ENCODE data around the gene KCNJ12. TPM values are rescaled to one million over a fixed set of nuclear protein-coding genes. Genes with fewer than 3 reads are reported as not detected.
"Not testable (repeated sequence)": the region's sequence is repeated elsewhere in the genome, so short reads cannot be mapped to it uniquely, and the experiment has no call there.

Gene KCNJ12
- total and polyA plus RNA-seq, 4 donors = 0.67 to 6.6 (median 2.5) TPM

DNA sequence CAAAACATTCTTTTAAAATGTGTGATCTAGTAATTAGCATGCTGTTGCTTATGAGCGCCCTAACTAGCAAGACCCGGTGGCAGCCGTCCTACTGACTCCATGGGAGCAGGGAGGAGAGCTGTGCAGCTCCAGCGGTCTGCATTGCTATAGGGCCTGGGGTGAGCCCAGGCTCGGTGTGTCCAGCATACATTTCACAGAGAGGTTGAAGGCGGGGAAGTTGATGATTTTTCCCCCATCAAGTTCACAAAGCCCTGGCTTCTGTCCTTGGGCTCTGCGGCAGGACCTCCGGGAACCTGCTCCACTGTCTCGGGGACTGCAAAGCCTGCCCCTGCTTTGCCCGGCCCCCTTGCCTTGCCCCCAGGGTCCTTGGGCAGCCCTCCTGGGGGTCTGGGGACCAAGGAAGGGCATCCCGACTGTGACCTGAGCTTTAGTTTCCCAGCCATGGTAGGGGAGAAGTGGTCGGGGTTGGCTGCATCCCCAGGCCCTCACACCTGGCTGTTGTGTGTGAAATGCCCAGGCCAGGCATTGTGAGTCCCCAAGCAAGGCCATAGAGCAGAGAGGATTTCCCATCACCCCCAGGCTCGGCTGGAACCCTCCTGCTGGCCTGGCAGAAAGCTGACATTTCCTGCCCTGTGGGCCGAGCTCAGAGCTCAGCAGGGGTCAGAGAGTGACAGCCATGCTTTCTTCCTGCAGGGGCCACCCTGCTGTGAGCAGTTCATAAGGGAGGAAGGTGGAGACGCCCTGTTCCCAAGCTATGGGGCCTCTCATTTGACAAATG is 24.8 kb downstream of the KCNJ12 start:
- Histone ChIP-seq H3K4me1 (ENCODE audit: control insufficient read depth in 5 of 5, insufficient read depth in 5 of 5, low read length in 5 of 5) (peaks cover 0 to 14% (median 0%) of the 10 kb centered on the region in 5 donors), H3K4me3 (no peak overlapping the region), H3K36me3 (ENCODE audit: control insufficient read depth in 4 of 4, insufficient read depth in 4 of 4, low read length in 4 of 4) (no peaks in the 10 kb centered on the region), H3K9ac (ENCODE audit: insufficient read depth in 1 of 2, low read length in 2 of 2) (no peak overlapping the region), H3K27ac (ENCODE audit: low read depth in 1 of 2, low read length in 1 of 2) (no peak overlapping the region), H3K9me3 (ENCODE audit: control insufficient read depth in 4 of 4, insufficient read depth in 3 of 4, low read length in 3 of 4) (no peaks in the 10 kb centered on the region), H3K27me3 (ENCODE audit: control insufficient read depth in 3 of 3, insufficient read depth in 3 of 3, low read length in 2 of 3) (no peaks in the 10 kb centered on the region)
- 77 to 88% methylated on average over 15 of the region's 15 CpGs for WGBS, 2 donors
- TF ChIP-seq, protein P1, sequence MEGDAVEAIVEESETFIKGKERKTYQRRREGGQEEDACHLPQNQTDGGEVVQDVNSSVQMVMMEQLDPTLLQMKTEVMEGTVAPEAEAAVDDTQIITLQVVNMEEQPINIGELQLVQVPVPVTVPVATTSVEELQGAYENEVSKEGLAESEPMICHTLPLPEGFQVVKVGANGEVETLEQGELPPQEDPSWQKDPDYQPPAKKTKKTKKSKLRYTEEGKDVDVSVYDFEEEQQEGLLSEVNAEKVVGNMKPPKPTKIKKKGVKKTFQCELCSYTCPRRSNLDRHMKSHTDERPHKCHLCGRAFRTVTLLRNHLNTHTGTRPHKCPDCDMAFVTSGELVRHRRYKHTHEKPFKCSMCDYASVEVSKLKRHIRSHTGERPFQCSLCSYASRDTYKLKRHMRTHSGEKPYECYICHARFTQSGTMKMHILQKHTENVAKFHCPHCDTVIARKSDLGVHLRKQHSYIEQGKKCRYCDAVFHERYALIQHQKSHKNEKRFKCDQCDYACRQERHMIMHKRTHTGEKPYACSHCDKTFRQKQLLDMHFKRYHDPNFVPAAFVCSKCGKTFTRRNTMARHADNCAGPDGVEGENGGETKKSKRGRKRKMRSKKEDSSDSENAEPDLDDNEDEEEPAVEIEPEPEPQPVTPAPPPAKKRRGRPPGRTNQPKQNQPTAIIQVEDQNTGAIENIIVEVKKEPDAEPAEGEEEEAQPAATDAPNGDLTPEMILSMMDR (IDR thresholded peaks at IDR 0.05; ENCODE audit: control extremely low read depth, extremely low read depth) = no peak
- DNase-seq (no peak), ATAC-seq (ENCODE audit: insufficient read depth, low FRiP score) (no peak)

DNA sequence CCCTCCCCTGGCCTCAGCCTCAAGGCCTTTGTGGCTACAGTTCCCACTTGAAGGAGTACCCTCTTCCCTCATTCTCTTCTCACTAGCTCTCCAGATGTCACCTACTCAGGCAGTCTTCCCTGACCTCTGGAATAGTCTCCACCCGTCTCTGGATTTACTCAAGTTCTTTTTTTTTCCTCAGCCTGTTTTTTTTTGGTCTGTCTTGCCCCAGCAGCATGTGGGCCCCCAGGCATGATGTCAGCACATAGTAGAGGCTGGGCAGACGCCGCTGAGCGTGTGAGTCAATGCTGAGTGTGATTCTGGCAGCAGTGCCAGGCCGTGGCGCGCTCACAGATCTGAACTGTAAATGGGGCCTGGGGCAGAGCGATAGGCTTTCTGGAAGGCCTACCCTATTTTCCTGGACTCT is 26.0 kb downstream of the KCNJ12 start:
- peaks cover 0 to 13% (median 0%) of the 10 kb centered on the region in 5 donors for H3K4me1 ChIP-seq (ENCODE audit: control insufficient read depth in 5 of 5, insufficient read depth in 5 of 5, low read length in 5 of 5)
- H3K9ac ChIP-seq (ENCODE audit: insufficient read depth in 1 of 2, low read length in 2 of 2); H3K4me3 ChIP-seq; H3K27me3 ChIP-seq (ENCODE audit: control insufficient read depth in 3 of 3, insufficient read depth in 3 of 3, low read length in 2 of 3); H3K36me3 ChIP-seq (ENCODE audit: control insufficient read depth in 4 of 4, insufficient read depth in 4 of 4, low read length in 4 of 4); H3K27ac ChIP-seq (ENCODE audit: low read depth in 1 of 2, low read length in 1 of 2); H3K9me3 ChIP-seq (ENCODE audit: control insufficient read depth in 4 of 4, insufficient read depth in 3 of 4, low read length in 3 of 4): not testable (repeated sequence)
- ATAC-seq (ENCODE audit: insufficient read depth, low FRiP score) = peak; percentile 44
- WGBS, 2 donors = 68 to 70% methylated on average over 8 of the region's 8 CpGs
- peak; percentile 71 to 84 (median 71) for DNase-seq

DNA sequence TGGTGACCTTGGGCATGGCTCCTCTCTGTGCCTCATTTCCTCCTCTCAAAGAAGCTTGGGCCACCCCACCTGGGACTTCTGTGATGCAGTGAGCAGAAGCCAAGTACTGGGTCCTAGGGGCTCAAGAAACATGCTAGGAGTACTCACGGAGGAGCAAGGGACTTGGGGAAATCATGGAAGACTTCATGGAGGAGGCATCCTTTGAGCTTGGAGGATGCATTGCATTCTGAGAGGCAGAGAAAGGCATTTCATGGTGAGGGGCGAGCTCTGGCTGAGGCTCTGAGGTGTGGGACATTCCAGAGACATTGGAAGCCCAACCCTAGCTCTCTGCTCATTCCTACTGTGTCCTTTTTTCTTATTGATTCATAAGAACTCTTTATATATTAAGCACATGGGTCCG is 26.8 kb downstream of the KCNJ12 start:
- H3K4me3 ChIP-seq; H3K4me1 ChIP-seq (ENCODE audit: control insufficient read depth in 5 of 5, insufficient read depth in 5 of 5, low read length in 5 of 5); H3K36me3 ChIP-seq (ENCODE audit: control insufficient read depth in 4 of 4, insufficient read depth in 4 of 4, low read length in 4 of 4); DNase-seq; ATAC-seq (ENCODE audit: insufficient read depth, low FRiP score); H3K9ac ChIP-seq (ENCODE audit: insufficient read depth in 1 of 2, low read length in 2 of 2); H3K9me3 ChIP-seq (ENCODE audit: control insufficient read depth in 4 of 4, insufficient read depth in 3 of 4, low read length in 3 of 4); H3K27ac ChIP-seq (ENCODE audit: low read depth in 1 of 2, low read length in 1 of 2); H3K27me3 ChIP-seq (ENCODE audit: control insufficient read depth in 3 of 3, insufficient read depth in 3 of 3, low read length in 2 of 3): not testable (repeated sequence)
- WGBS, 2 donors = 86 to 88% methylated on average over 3 of the region's 3 CpGs

DNA sequence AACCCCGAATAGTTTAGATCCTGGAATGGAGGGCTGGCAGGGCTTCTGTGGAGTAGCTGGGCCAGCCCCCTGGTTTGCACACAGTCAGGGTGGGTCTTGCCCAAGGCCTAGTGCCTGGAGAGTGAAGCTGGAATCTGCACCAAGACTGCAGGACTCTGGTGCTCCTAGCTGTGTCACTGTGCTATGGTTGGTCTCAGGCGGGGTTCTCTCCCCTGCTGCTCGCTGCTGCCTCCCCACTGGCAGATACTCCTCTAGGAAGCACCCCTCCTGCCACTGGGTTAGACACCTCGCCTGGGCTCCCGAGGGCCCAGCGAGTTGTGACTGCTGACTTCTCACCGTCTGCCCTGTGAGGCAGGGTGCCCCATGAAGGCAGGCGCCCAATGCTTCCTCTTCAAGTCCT is 27.9 kb downstream of the KCNJ12 start:
- not testable (repeated sequence) for ATAC-seq (ENCODE audit: insufficient read depth, low FRiP score); H3K27me3 ChIP-seq (ENCODE audit: control insufficient read depth in 3 of 3, insufficient read depth in 3 of 3, low read length in 2 of 3); H3K4me3 ChIP-seq; H3K4me1 ChIP-seq (ENCODE audit: control insufficient read depth in 5 of 5, insufficient read depth in 5 of 5, low read length in 5 of 5); H3K9me3 ChIP-seq (ENCODE audit: control insufficient read depth in 4 of 4, insufficient read depth in 3 of 4, low read length in 3 of 4); DNase-seq; H3K36me3 ChIP-seq (ENCODE audit: control insufficient read depth in 4 of 4, insufficient read depth in 4 of 4, low read length in 4 of 4); H3K9ac ChIP-seq (ENCODE audit: insufficient read depth in 1 of 2, low read length in 2 of 2); H3K27ac ChIP-seq (ENCODE audit: low read depth in 1 of 2, low read length in 1 of 2)
- WGBS, 2 donors = 81 to 88% methylated on average over 8 of the region's 8 CpGs

DNA sequence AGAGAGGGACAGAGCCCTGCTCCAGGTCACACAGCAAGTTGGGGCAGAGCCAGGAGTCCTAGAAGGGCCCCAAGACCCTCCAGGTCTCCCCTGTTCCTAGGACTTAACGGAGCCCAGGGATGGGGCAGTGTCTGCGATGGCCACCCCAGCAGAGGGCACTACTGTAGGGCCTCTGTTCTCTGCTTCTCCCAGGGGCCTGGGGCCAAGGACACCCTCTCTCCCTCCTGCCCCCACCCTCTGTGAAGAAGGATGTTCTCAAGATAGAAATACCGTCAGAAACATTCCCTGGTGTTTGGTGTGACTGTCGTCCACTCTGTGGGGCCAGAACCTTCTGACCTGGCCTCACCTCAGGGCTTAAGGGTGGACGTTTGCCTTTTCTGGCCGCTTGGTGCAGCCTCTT is 28.4 kb downstream of the KCNJ12 start:
- not testable (repeated sequence) for H3K9me3 ChIP-seq (ENCODE audit: control insufficient read depth in 4 of 4, insufficient read depth in 3 of 4, low read length in 3 of 4); DNase-seq; ATAC-seq (ENCODE audit: insufficient read depth, low FRiP score); H3K4me3 ChIP-seq; H3K36me3 ChIP-seq (ENCODE audit: control insufficient read depth in 4 of 4, insufficient read depth in 4 of 4, low read length in 4 of 4); H3K9ac ChIP-seq (ENCODE audit: insufficient read depth in 1 of 2, low read length in 2 of 2); H3K4me1 ChIP-seq (ENCODE audit: control insufficient read depth in 5 of 5, insufficient read depth in 5 of 5, low read length in 5 of 5); H3K27me3 ChIP-seq (ENCODE audit: control insufficient read depth in 3 of 3, insufficient read depth in 3 of 3, low read length in 2 of 3)
- H3K27ac ChIP-seq (ENCODE audit: low read depth in 1 of 2, low read length in 1 of 2) = peak overlapping the region in 1 of 2 donors; percentile 23
- 71 to 84% methylated on average over 6 of the region's 6 CpGs for WGBS, 2 donors

DNA sequence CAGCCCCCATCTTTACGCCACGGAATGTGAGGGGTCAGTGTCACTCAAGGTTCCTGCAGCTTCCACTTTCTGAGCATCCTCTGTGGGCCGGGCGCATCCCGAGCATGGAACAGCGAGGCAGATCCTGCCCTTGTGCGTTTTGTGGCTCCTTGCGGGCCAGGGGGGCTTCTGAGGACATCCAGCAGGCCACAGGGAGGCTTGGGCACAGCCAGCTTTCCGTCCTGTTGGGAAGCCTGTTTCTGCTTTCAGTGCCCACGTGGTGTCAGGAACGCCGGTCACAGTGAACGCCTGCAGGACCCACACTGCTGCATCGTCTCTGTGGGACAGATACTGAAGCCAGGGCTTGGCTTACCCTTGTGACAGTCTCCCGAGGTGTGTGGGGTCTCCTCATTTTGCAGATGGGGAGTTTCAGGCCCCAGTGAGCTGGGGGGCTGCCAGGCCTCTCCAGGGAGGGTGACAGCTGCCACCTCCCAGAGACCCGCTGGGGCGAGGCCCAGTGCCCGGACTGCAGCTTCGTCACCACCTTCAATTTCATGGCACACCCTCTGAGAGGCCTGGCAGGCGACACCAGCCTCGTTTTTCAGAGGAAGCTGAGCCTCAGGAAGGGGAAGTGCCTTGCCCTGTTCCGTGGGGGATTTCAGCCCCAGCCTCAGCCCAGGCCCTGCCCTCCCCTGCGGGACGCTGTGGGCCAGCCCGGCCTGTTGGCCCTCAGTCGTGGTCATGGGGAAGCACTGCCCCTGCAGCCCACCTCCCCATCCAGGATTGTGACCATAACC is 29.0 kb downstream of the KCNJ12 start:
- H3K9ac ChIP-seq (ENCODE audit: insufficient read depth in 1 of 2, low read length in 2 of 2); H3K4me1 ChIP-seq (ENCODE audit: control insufficient read depth in 5 of 5, insufficient read depth in 5 of 5, low read length in 5 of 5); H3K9me3 ChIP-seq (ENCODE audit: control insufficient read depth in 4 of 4, insufficient read depth in 3 of 4, low read length in 3 of 4); H3K27me3 ChIP-seq (ENCODE audit: control insufficient read depth in 3 of 3, insufficient read depth in 3 of 3, low read length in 2 of 3); DNase-seq; H3K36me3 ChIP-seq (ENCODE audit: control insufficient read depth in 4 of 4, insufficient read depth in 4 of 4, low read length in 4 of 4); H3K4me3 ChIP-seq; ATAC-seq (ENCODE audit: insufficient read depth, low FRiP score): not testable (repeated sequence)
- 57 to 61% methylated on average over 18 to 26 of the region's 26 CpGs for WGBS, 2 donors
- peak overlapping the region in 1 of 2 donors; percentile 82 for H3K27ac ChIP-seq (ENCODE audit: low read depth in 1 of 2, low read length in 1 of 2)

GRCh38 chr17:21405904-21406400 is 29.8 kb downstream of the KCNJ12 start:
- WGBS, 2 donors = 78 to 79% methylated on average over 7 of the region's 7 CpGs
- ATAC-seq (ENCODE audit: insufficient read depth, low FRiP score); DNase-seq; H3K36me3 ChIP-seq (ENCODE audit: control insufficient read depth in 4 of 4, insufficient read depth in 4 of 4, low read length in 4 of 4); H3K9me3 ChIP-seq (ENCODE audit: control insufficient read depth in 4 of 4, insufficient read depth in 3 of 4, low read length in 3 of 4); H3K4me3 ChIP-seq; H3K27me3 ChIP-seq (ENCODE audit: control insufficient read depth in 3 of 3, insufficient read depth in 3 of 3, low read length in 2 of 3); H3K9ac ChIP-seq (ENCODE audit: insufficient read depth in 1 of 2, low read length in 2 of 2); H3K4me1 ChIP-seq (ENCODE audit: control insufficient read depth in 5 of 5, insufficient read depth in 5 of 5, low read length in 5 of 5): not testable (repeated sequence)
- peak overlapping the region in 1 of 2 donors; percentile 82 for H3K27ac ChIP-seq (ENCODE audit: low read depth in 1 of 2, low read length in 1 of 2)
